K562 (cell line): ENCODE results near the gene AGK. TPM values are rescaled to one million over a fixed set of nuclear protein-coding genes. Genes with fewer than 3 reads are reported as not detected.

Experiments
- ATAC-seq: fragments of 200-7000 bp; cut with Tn5 transposase; 3 replicates; pipeline ENCODE4 v1.9.1; 2020; ENCODE audit warnings: moderate library complexity
- BruUV-seq: library from RNA; stranded (reverse); fragments of 400-500 nt; replicated peaks from 2 replicates; lab custom pipeline; 2021; lab: Mats Ljungman, UMichigan
- CTCF ChIA-PET: fragments of 300-600 bp; formaldehyde crosslinking; extraction: SDS; loops from one replicate; lab custom pipeline; 2021; ENCODE audit warnings: low intra/inter-chr PET ratio; lab: Yijun Ruan, JAX
- POLR2A ChIA-PET: fragments of 300-600, 350-650 bp; sonication (Branson Sonifier 250); formaldehyde crosslinking; extraction: SDS; loops from one replicate; lab custom pipeline; 2021; ENCODE audit warnings: antibody characterized with exemption, inconsistent platforms; lab: Yijun Ruan, JAX
- DNase-seq, 4 experiments: peaks; one replicate each; pipeline versions ENCODE4 v3.0.0 to v3.0.0-alpha.2; 2011 to 2018; ENCODE audit warnings: low spot score in 3 of 4, mixed read lengths in 3 of 4; ENCODE audit errors: extremely low read depth in 1 of 4
- FAIRE-seq: peaks from 2 replicates; lab custom pipeline; 2011; peaks lifted over from hg19 to GRCh38; lab: Jason Lieb, UNC
- H2AFZ ChIP-seq: 2 replicates; pipeline ENCODE4 v1.6.0; 2011; ENCODE audit warnings: low read depth, low read length, control low read depth, inconsistent platforms
- H3K27ac ChIP-seq: fragments of 200-600 bp; 3 replicates; pipeline ENCODE4 v1.8.0; 2011; ENCODE audit warnings: low read depth, mild to moderate bottlenecking, control low read depth, inconsistent platforms, low read length, moderate library complexity, mixed read lengths; ENCODE audit errors: extremely low read depth
- H3K27me3 ChIP-seq, 2 experiments: fragments of 300-600 bp in 1 of 2; 2 replicates in 1 of 2; 3 replicates in 1 of 2; pipeline versions ENCODE4 v1.6.0 to v1.8.0; 2011; ENCODE audit warnings: inconsistent platforms in 2 of 2, low read length in 2 of 2, mild to moderate bottlenecking in 1 of 2, mixed read lengths in 1 of 2, moderate library complexity in 1 of 2; ENCODE audit not compliant: control insufficient read depth in 2 of 2, insufficient read depth in 2 of 2
- H3K36me3 ChIP-seq: fragments of 300-600 bp; 3 replicates; pipeline ENCODE4 v1.8.0; 2011; ENCODE audit warnings: mild to moderate bottlenecking, low read length, inconsistent platforms; ENCODE audit not compliant: control insufficient read depth, insufficient read depth
- H3K4me1 ChIP-seq, 2 experiments: fragments of 200-600 bp in 1 of 2; replicated peaks in 1 of 2; 2 replicates in 1 of 2; 3 replicates in 1 of 2; pipeline versions ENCODE4 v1.5.1 to v1.8.0; 2011; ENCODE audit warnings: inconsistent platforms in 2 of 2, low read length in 2 of 2, mild to moderate bottlenecking in 1 of 2, mixed read lengths in 1 of 2, moderate library complexity in 1 of 2; ENCODE audit not compliant: control insufficient read depth in 2 of 2, insufficient read depth in 2 of 2
- H3K4me2 ChIP-seq: 2 replicates; pipeline ENCODE4 v1.6.1; 2011; ENCODE audit warnings: low read length, control low read depth, inconsistent platforms, mixed read lengths; ENCODE audit not compliant: insufficient read depth
- H3K4me3 ChIP-seq: fragments of 200-600 bp; sonication (generic), shearing (Covaris generic); 2 replicates; pipeline ENCODE4 v1.5.1; 2016; ENCODE audit warnings: control low read depth, inconsistent platforms
- H3K79me2 ChIP-seq: fragments of 200-600 bp; 3 replicates; pipeline ENCODE4 v1.8.0; 2011; ENCODE audit warnings: low read length, inconsistent platforms; ENCODE audit not compliant: control insufficient read depth, insufficient read depth
- H3K9ac ChIP-seq, 2 experiments: 2 replicates each; pipeline versions ENCODE4 v1.6.0 to v1.6.1; 2011; ENCODE audit warnings: low read depth in 2 of 2, low read length in 2 of 2, control low read depth in 1 of 2, inconsistent platforms in 1 of 2, mild to moderate bottlenecking in 1 of 2, mixed read lengths in 1 of 2; ENCODE audit not compliant: insufficient read depth in 1 of 2
- H3K9me1 ChIP-seq: one replicate; pipeline ENCODE4 v1.6.0; 2011; ENCODE audit warnings: inconsistent platforms, mild to moderate bottlenecking, low read length, moderate library complexity; ENCODE audit not compliant: control insufficient read depth, insufficient read depth
- H3K9me3 ChIP-seq: replicated peaks from 2 replicates; pipeline ENCODE4 v1.5.1; 2011; ENCODE audit warnings: low read depth, low read length, inconsistent platforms; ENCODE audit not compliant: control insufficient read depth, insufficient read depth
- H4K20me1 ChIP-seq: replicated peaks from 2 replicates; pipeline ENCODE4 v1.6.1; 2011; ENCODE audit warnings: low read length, inconsistent platforms, mixed read lengths; ENCODE audit not compliant: control insufficient read depth, insufficient read depth
- BRD9 ChIP-seq: fragments of 450-650 bp; IDR thresholded peaks from 2 replicates; pipeline ENCODE4 v1.6.1; 2018; ENCODE audit warnings: low read depth; ENCODE audit not compliant: partially characterized antibody
- DIDO1 ChIP-seq: fragments of 450-650 bp; IDR thresholded peaks from 2 replicates; pipeline ENCODE4 v1.6.1; 2016; ENCODE audit warnings: low read depth, missing biosample characterization, missing genetic modification characterization
- PCBP1 ChIP-seq: fragments of 200-400 bp; formaldehyde crosslinking; IDR thresholded peaks from 2 replicates; pipeline ENCODE4 v1.6.1; 2018; ENCODE audit warnings: mild to moderate bottlenecking, low read depth, low read length; ENCODE audit not compliant: poor library complexity, severe bottlenecking
- PURB ChIP-seq: sonication (generic); formaldehyde crosslinking; IDR thresholded peaks from 2 replicates; pipeline ENCODE4 v1.9.0; 2021; ENCODE audit warnings: low read depth, mild to moderate bottlenecking, missing genetic modification reagents
- RHOXF2B ChIP-seq: fragments of 250-450 bp; sonication (Bioruptor Pico); conservative IDR thresholded peaks from 2 replicates; pipeline ENCODE4 v1.5.1; 2021
- TAF7 ChIP-seq: fragments of 450-650 bp; IDR thresholded peaks from 2 replicates; pipeline ENCODE4 v1.6.1; 2016; ENCODE audit warnings: missing genetic modification characterization, missing compliant biosample characterization
- ZNF197 ChIP-seq: fragments of 200-800 bp; sonication (Bioruptor generic); IDR thresholded peaks from 2 replicates; pipeline ENCODE4 v1.6.1; 2016; ENCODE audit warnings: low read depth, missing genetic modification characterization, missing compliant biosample characterization
- ZNF274 ChIP-seq: IDR thresholded peaks from 2 replicates; pipeline ENCODE4 v1.6.1; 2011; ENCODE audit warnings: low read depth, mild to moderate bottlenecking, low read length, moderate library complexity, borderline replicate concordance
- ZNF57 ChIP-seq: fragments of 450-650 bp; formaldehyde crosslinking; IDR thresholded peaks from 2 replicates; pipeline ENCODE4 v1.4.0; 2020; ENCODE audit warnings: mild to moderate bottlenecking, moderate library complexity
- WGBS: fragments of 100-300 bp; shearing (Covaris generic); methylation state at CpG from one replicate; pipeline ENCODE4 v1.1.6; 2016; ENCODE audit warnings: low coverage, mixed read lengths; ENCODE audit not compliant: insufficient coverage; ENCODE audit errors: missing lambda C conversion rate; 5-methylcytosine and 5-hydroxymethylcytosine counted together
- in situ Hi-C: fragments of 300-500 bp; cut with MboI; formaldehyde crosslinking; loops from 4 replicates; pipeline ENCODE4 v1.15.0; 2018; ENCODE audit warnings: inconsistent platforms, mixed read lengths
- intact Hi-C: fragments of 100-400 bp; cut with micrococcal nuclease; formaldehyde crosslinking; loops from 2 replicates; pipeline ENCODE4 v1.14.2; 2022
- polyA plus RNA-seq, 8 experiments: library from polyadenylated mRNA; depleted of rRNA in 4 of 8; stranded (reverse) in 5 of 8; unstranded in 3 of 8; fragments of >200 nt; fragmentation: Nextera tagmentation in 2 of 8; fragmentation: Illumina TruSeq in 1 of 8; extraction: Ambion mirVana in 2 of 8; extraction: Trizol in 1 of 8; gene quantifications; 2 replicates each; pipeline versions ENCODE4 v1.2.1 to v1.2.3, GENCODE V29; 2011 to 2014; ENCODE audit warnings: inconsistent platforms in 1 of 8, missing spikeins in 1 of 8
- total RNA-seq, 7 experiments: library from RNA; depleted of rRNA in 6 of 7; stranded (reverse); fragments of >200 nt in 6 of 7; fragmentation: Illumina TruSeq in 2 of 7; extraction: Trizol in 2 of 7; gene quantifications; 2 replicates each; pipeline versions ENCODE4 v1.2.1 to v1.2.3, GENCODE V29; 2011 to 2021; ENCODE audit warnings: low replicate concordance in 1 of 7
- TF ChIP-seq, protein P1 (sequence below): fragments of 450-650 bp; IDR thresholded peaks from 2 replicates; pipeline ENCODE4 v1.6.1; 2016; ENCODE audit warnings: low read depth

Gene AGK
- total and polyA plus RNA-seq, 9 of the 15 experiments (the other 6 are each of a cell fraction or from before 2014, with no cell fraction given), result 50.7 to 128 (median 71.8) TPM

- no TSS peak for BruUV-seq
- no peak overlapping the region for H3K27ac ChIP-seq
- H3K4me2 ChIP-seq, result no peak overlapping the region
- no peaks in the 10 kb centered on the region for H3K79me2 ChIP-seq
- no peaks in the 10 kb centered on the region for H3K27me3 ChIP-seq
- intact Hi-C loops (no loop called here), in situ Hi-C loops (no loop called here)
- no peak for DNase-seq
- H3K9me1 ChIP-seq, result no peaks in the 10 kb centered on the region
- H3K36me3 ChIP-seq, result peaks cover 35% of the 10 kb centered on the region; the same call in 2 of the 3 replicates
- no peak for ATAC-seq
- no peak overlapping the region for H3K9ac ChIP-seq
- no peaks in the 10 kb centered on the region for H4K20me1 ChIP-seq
- TF ChIP-seq PURB (CRISPR knock-in tag) (no peak), BRD9 (no peak), RHOXF2B (CRISPR knock-in tag) (no peak), TAF7 (tag) (no peak), DIDO1 (tag) (no peak), ZNF57 (CRISPR knock-in tag) (no peak), ZNF274 (no peak), PCBP1 (no peak), ZNF197 (CRISPR knock-in tag) (no peak)
- TF ChIP-seq, protein P1, sequence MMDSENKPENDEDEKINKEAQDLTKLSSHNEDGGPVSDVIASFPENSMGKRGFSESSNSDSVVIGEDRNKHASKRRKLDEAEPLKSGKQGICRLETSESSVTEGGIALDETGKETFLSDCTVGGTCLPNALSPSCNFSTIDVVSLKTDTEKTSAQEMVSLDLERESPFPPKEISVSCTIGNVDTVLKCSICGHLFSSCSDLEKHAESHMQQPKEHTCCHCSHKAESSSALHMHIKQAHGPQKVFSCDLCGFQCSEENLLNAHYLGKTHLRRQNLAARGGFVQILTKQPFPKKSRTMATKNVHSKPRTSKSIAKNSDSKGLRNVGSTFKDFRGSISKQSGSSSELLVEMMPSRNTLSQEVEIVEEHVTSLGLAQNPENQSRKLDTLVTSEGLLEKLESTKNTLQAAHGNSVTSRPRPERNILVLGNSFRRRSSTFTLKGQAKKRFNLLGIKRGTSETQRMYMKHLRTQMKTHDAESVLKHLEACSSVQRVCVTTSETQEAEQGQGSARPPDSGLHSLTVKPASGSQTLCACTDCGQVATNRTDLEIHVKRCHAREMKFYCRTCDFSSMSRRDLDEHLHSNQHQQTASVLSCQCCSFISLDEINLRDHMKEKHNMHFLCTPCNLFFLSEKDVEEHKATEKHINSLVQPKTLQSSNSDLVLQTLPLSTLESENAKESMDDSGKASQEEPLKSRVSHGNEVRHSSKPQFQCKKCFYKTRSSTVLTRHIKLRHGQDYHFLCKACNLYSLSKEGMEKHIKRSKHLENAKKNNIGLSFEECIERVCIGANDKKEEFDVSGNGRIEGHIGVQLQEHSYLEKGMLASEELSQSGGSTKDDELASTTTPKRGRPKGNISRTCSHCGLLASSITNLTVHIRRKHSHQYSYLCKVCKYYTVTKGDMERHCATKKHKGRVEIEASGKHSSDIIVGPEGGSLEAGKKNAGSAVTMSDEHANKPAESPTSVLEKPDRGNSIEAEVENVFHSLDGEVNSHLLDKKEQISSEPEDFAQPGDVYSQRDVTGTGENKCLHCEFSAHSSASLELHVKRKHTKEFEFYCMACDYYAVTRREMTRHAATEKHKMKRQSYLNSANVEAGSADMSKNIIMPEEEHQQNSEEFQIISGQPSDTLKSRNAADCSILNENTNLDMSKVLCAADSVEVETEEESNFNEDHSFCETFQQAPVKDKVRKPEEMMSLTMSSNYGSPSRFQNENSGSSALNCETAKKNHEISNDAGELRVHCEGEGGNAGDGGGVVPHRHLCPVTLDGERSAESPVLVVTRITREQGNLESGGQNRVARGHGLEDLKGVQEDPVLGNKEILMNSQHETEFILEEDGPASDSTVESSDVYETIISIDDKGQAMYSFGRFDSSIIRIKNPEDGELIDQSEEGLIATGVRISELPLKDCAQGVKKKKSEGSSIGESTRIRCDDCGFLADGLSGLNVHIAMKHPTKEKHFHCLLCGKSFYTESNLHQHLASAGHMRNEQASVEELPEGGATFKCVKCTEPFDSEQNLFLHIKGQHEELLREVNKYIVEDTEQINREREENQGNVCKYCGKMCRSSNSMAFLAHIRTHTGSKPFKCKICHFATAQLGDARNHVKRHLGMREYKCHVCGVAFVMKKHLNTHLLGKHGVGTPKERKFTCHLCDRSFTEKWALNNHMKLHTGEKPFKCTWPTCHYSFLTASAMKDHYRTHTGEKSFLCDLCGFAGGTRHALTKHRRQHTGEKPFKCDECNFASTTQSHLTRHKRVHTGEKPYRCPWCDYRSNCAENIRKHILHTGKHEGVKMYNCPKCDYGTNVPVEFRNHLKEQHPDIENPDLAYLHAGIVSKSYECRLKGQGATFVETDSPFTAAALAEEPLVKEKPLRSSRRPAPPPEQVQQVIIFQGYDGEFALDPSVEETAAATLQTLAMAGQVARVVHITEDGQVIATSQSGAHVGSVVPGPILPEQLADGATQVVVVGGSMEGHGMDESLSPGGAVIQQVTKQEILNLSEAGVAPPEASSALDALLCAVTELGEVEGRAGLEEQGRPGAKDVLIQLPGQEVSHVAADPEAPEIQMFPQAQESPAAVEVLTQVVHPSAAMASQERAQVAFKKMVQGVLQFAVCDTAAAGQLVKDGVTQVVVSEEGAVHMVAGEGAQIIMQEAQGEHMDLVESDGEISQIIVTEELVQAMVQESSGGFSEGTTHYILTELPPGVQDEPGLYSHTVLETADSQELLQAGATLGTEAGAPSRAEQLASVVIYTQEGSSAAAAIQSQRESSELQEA, result no peak
- FAIRE-seq, result no peak
- H3K4me3 ChIP-seq, result no peak overlapping the region
- CTCF ChIA-PET, result no interaction called here
- POLR2A ChIA-PET, result interaction anchor here (1.1 kb wide), 1 partner anchor 10 kb away, joined by 3 read pairs; no protein-coding TSS in a partner anchor
- H2AFZ ChIP-seq, result no peak overlapping the region
- 50% methylated on average over 1 of the region's 1 CpG for WGBS
- no peaks in the 10 kb centered on the region for H3K4me1 ChIP-seq
- H3K9me3 ChIP-seq, result peaks cover 21% of the 10 kb centered on the region
These were observed 24.0 kb downstream of the AGK start for GRCh38 chr7:141575164-141575563.
